ENCODE measurements around the gene MID1.

Gene MID1

GRCh38 chrX:10480861-10481260 is 139.5 kb downstream of the MID1 start:
- Mint-ChIP-seq H3K36me3 (ENCODE audit: insufficient read depth) (no peaks in the 10 kb centered on the region), H3K27ac (no peak overlapping the region), H3K4me1 (ENCODE audit: low read depth in 2 of 2) (no peaks in the 10 kb centered on the region), H3K9me3 (no peaks in the 10 kb centered on the region), H3K4me3 (no peak overlapping the region), H3K27me3 (no peaks in the 10 kb centered on the region)
- no peak for DNase-seq
- ATAC-seq (replicated peaks) = no peak

GRCh38 chrX:10479508-10479907 is 140.9 kb downstream of the MID1 start:
- H3K4me3 Mint-ChIP-seq = no peak overlapping the region

GRCh38 chrX:10477525-10477924 is 142.9 kb downstream of the MID1 start:
- no peak for ATAC-seq (replicated peaks)
- Mint-ChIP-seq H3K27me3 (no peaks in the 10 kb centered on the region), H3K36me3 (ENCODE audit: insufficient read depth) (no peaks in the 10 kb centered on the region), H3K27ac (no peak overlapping the region), H3K9me3 (no peaks in the 10 kb centered on the region), H3K4me3 (no peak overlapping the region), H3K4me1 (ENCODE audit: low read depth in 2 of 2) (no peaks in the 10 kb centered on the region)
- DNase-seq = no peak

More at GRCh38 chrX:10479508-10479907, 140.9 kb downstream of the MID1 start:
- Mint-ChIP-seq H3K27me3 (no peaks in the 10 kb centered on the region), H3K27ac (no peak overlapping the region), H3K9me3 (no peaks in the 10 kb centered on the region), H3K36me3 (ENCODE audit: insufficient read depth) (no peaks in the 10 kb centered on the region), H3K4me1 (ENCODE audit: low read depth in 2 of 2) (no peaks in the 10 kb centered on the region)
- ATAC-seq (replicated peaks) (no peak), DNase-seq (no peak)

GRCh38 chrX:10474913-10475568 is 145.3 kb downstream of the MID1 start:
- ATAC-seq (replicated peaks) = no peak
- no peaks in the 10 kb centered on the region for H3K9me3 Mint-ChIP-seq
- no peak overlapping the region for H3K27ac Mint-ChIP-seq
- no peaks in the 10 kb centered on the region for H3K36me3 Mint-ChIP-seq (ENCODE audit: insufficient read depth)
- DNase-seq = no peak
- no peaks in the 10 kb centered on the region for H3K27me3 Mint-ChIP-seq
- H3K4me3 Mint-ChIP-seq = no peak overlapping the region
- no peaks in the 10 kb centered on the region for H3K4me1 Mint-ChIP-seq (ENCODE audit: low read depth in 2 of 2)

GRCh38 chrX:10474510-10474909 is 145.9 kb downstream of the MID1 start:
- no peak overlapping the region for H3K27ac Mint-ChIP-seq
- no peaks in the 10 kb centered on the region for H3K9me3 Mint-ChIP-seq
- no peaks in the 10 kb centered on the region for H3K27me3 Mint-ChIP-seq
- no peaks in the 10 kb centered on the region for H3K4me1 Mint-ChIP-seq (ENCODE audit: low read depth in 2 of 2)
- DNase-seq = no peak
- no peak overlapping the region for H3K4me3 Mint-ChIP-seq
- no peak for ATAC-seq (replicated peaks)
- H3K36me3 Mint-ChIP-seq (ENCODE audit: insufficient read depth) = no peaks in the 10 kb centered on the region

GRCh38 chrX:10471418-10471817 is 149.0 kb downstream of the MID1 start:
- Mint-ChIP-seq H3K4me1 (ENCODE audit: low read depth in 2 of 2) (no peaks in the 10 kb centered on the region), H3K36me3 (ENCODE audit: insufficient read depth) (no peaks in the 10 kb centered on the region), H3K27ac (no peak overlapping the region), H3K4me3 (no peak overlapping the region), H3K27me3 (no peaks in the 10 kb centered on the region), H3K9me3 (no peaks in the 10 kb centered on the region)
- ATAC-seq (replicated peaks) (no peak), DNase-seq (no peak)

GRCh38 chrX:10470009-10470408 is 150.4 kb downstream of the MID1 start:
- Mint-ChIP-seq H3K9me3 (no peaks in the 10 kb centered on the region), H3K4me1 (ENCODE audit: low read depth in 2 of 2) (no peaks in the 10 kb centered on the region)

GRCh38 chrX:10467793-10468192 is 152.6 kb downstream of the MID1 start:
- no peaks in the 10 kb centered on the region for H3K4me1 Mint-ChIP-seq (ENCODE audit: low read depth in 2 of 2)
- no peak overlapping the region for H3K4me3 Mint-ChIP-seq
- no peak for DNase-seq
- no peak for ATAC-seq (replicated peaks)
- H3K27ac Mint-ChIP-seq = no peak overlapping the region
- no peaks in the 10 kb centered on the region for H3K9me3 Mint-ChIP-seq
- H3K27me3 Mint-ChIP-seq = no peaks in the 10 kb centered on the region
- H3K36me3 Mint-ChIP-seq (ENCODE audit: insufficient read depth) = no peaks in the 10 kb centered on the region

More at GRCh38 chrX:10470009-10470408, 150.4 kb downstream of the MID1 start:
- no peaks in the 10 kb centered on the region for H3K36me3 Mint-ChIP-seq (ENCODE audit: insufficient read depth)
- no peak overlapping the region for H3K27ac Mint-ChIP-seq
- no peak for ATAC-seq (replicated peaks)
- DNase-seq = no peak
- H3K4me3 Mint-ChIP-seq = no peak overlapping the region
- no peaks in the 10 kb centered on the region for H3K27me3 Mint-ChIP-seq

GRCh38 chrX:10465254-10465653 is 155.1 kb downstream of the MID1 start:
- DNase-seq (no peak), ATAC-seq (replicated peaks) (no peak)
- H3K4me3 Mint-ChIP-seq = no peak overlapping the region
- no peaks in the 10 kb centered on the region for H3K36me3 Mint-ChIP-seq (ENCODE audit: insufficient read depth)
- no peak overlapping the region for H3K27ac Mint-ChIP-seq
- H3K9me3 Mint-ChIP-seq = no peaks in the 10 kb centered on the region
- H3K4me1 Mint-ChIP-seq (ENCODE audit: low read depth in 2 of 2) = no peaks in the 10 kb centered on the region
- H3K27me3 Mint-ChIP-seq = no peaks in the 10 kb centered on the region

GRCh38 chrX:10457092-10457491 is 163.3 kb downstream of the MID1 start:
- ATAC-seq (replicated peaks) (no peak), DNase-seq (no peak)
- Mint-ChIP-seq H3K27ac (no peak overlapping the region), H3K27me3 (no peaks in the 10 kb centered on the region), H3K36me3 (ENCODE audit: insufficient read depth) (no peaks in the 10 kb centered on the region), H3K4me1 (ENCODE audit: low read depth in 2 of 2) (no peaks in the 10 kb centered on the region), H3K4me3 (no peak overlapping the region), H3K9me3 (peaks cover 5 to 6% of the 10 kb centered on the region in 2 donors)

- no peak for ATAC-seq (replicated peaks)
- peaks cover 5 to 6% of the 10 kb centered on the region in 2 donors for H3K9me3 Mint-ChIP-seq
- H3K27ac Mint-ChIP-seq = no peak overlapping the region
- no peaks in the 10 kb centered on the region for H3K27me3 Mint-ChIP-seq
- DNase-seq = no peak
- H3K4me1 Mint-ChIP-seq (ENCODE audit: low read depth in 2 of 2) = no peaks in the 10 kb centered on the region
- no peak overlapping the region for H3K4me3 Mint-ChIP-seq
- H3K36me3 Mint-ChIP-seq (ENCODE audit: insufficient read depth) = no peaks in the 10 kb centered on the region
These were observed 166.4 kb downstream of the MID1 start for GRCh38 chrX:10453945-10454344.

GRCh38 chrX:10450959-10451355 is 169.4 kb downstream of the MID1 start:
- no peaks in the 10 kb centered on the region for H3K4me1 Mint-ChIP-seq (ENCODE audit: low read depth in 2 of 2)
- H3K36me3 Mint-ChIP-seq (ENCODE audit: insufficient read depth) = no peaks in the 10 kb centered on the region
- DNase-seq = no peak
- H3K27me3 Mint-ChIP-seq = no peaks in the 10 kb centered on the region
- no peak overlapping the region for H3K4me3 Mint-ChIP-seq
- no peak overlapping the region for H3K27ac Mint-ChIP-seq
- H3K9me3 Mint-ChIP-seq = peaks cover 0 to 5% of the 10 kb centered on the region in 2 donors
- no peak for ATAC-seq (replicated peaks)

- no peak for ATAC-seq (replicated peaks)
- no peak for DNase-seq
- H3K27me3 Mint-ChIP-seq = no peaks in the 10 kb centered on the region
- no peak overlapping the region for H3K4me3 Mint-ChIP-seq
- H3K4me1 Mint-ChIP-seq (ENCODE audit: low read depth in 2 of 2) = no peaks in the 10 kb centered on the region
- H3K9me3 Mint-ChIP-seq = peaks cover 0 to 5% of the 10 kb centered on the region in 2 donors
- no peaks in the 10 kb centered on the region for H3K36me3 Mint-ChIP-seq (ENCODE audit: insufficient read depth)
- no peak overlapping the region for H3K27ac Mint-ChIP-seq
These were observed 170.0 kb downstream of the MID1 start for GRCh38 chrX:10450229-10450958.

- peaks cover 0 to 3% of the 10 kb centered on the region in 2 donors for H3K9me3 Mint-ChIP-seq
- no peak for DNase-seq
These were observed 172.7 kb downstream of the MID1 start for GRCh38 chrX:10447564-10448214.

More at GRCh38 chrX:10447564-10448214, 172.7 kb downstream of the MID1 start:
- Mint-ChIP-seq H3K36me3 (ENCODE audit: insufficient read depth) (no peaks in the 10 kb centered on the region), H3K27ac (no peak overlapping the region), H3K27me3 (no peaks in the 10 kb centered on the region), H3K4me3 (no peak overlapping the region), H3K4me1 (ENCODE audit: low read depth in 2 of 2) (no peaks in the 10 kb centered on the region)
- ATAC-seq (replicated peaks) = no peak

All from effector memory CD8-positive, alpha-beta T cell (primary cell).